ENCODE results near the gene MAP3K15. TPM values are rescaled to one million over a fixed set of nuclear protein-coding genes. Genes with fewer than 3 reads are reported as not detected.

Gene MAP3K15
- total RNA-seq, 1 donor from 2014 or later, result not detected

GRCh38 chrX:19372170-19372546 is 143.2 kb downstream of the MAP3K15 start:
- DNase-seq (ENCODE audit: low spot score), result no peak
- intact Hi-C loops (cut with DNase I), result loop anchor here (5.0 kb wide), 1 partner anchor 160 kb away; no protein-coding TSS in a partner anchor

- DNase-seq (ENCODE audit: low spot score), result no peak
- intact Hi-C loops (cut with DNase I), result loop anchor here (5.0 kb wide), 1 partner anchor 162 kb away; no protein-coding TSS in a partner anchor
Observed at GRCh38 chrX:19370061-19370460, 145.2 kb downstream of the MAP3K15 start.

GRCh38 chrX:19368576-19368975 is 146.7 kb downstream of the MAP3K15 start:
- no peak for DNase-seq (ENCODE audit: low spot score)

GRCh38 chrX:19361701-19362100 is 153.6 kb downstream of the MAP3K15 start:
- DNase-seq (ENCODE audit: low spot score), result no peak
- intact Hi-C loops (cut with DNase I), result no loop called here

More at GRCh38 chrX:19368576-19368975, 146.7 kb downstream of the MAP3K15 start:
- intact Hi-C loops (cut with DNase I), result no loop called here

GRCh38 chrX:19360903-19361302 is 154.4 kb downstream of the MAP3K15 start:
- no peak for DNase-seq (ENCODE audit: low spot score)
- intact Hi-C loops (cut with DNase I), result no loop called here

GRCh38 chrX:19358521-19358920 is 156.8 kb downstream of the MAP3K15 start:
- intact Hi-C loops (cut with DNase I), result no loop called here
- DNase-seq (ENCODE audit: low spot score), result no peak

- DNase-seq (ENCODE audit: low spot score), result no peak
- intact Hi-C loops (cut with DNase I), result no loop called here
Observed at GRCh38 chrX:19354625-19355024, 160.7 kb downstream of the MAP3K15 start.

- intact Hi-C loops (cut with DNase I), result no loop called here
- DNase-seq (ENCODE audit: low spot score), result no peak
Observed at GRCh38 chrX:19350941-19351384, 164.3 kb downstream of the MAP3K15 start.

GRCh38 chrX:19349264-19349663 is 166.0 kb downstream of the MAP3K15 start:
- intact Hi-C loops (cut with DNase I), result no loop called here
- DNase-seq (ENCODE audit: low spot score), result no peak

GRCh38 chrX:19347916-19348315 is 167.4 kb downstream of the MAP3K15 start:
- intact Hi-C loops (cut with DNase I), result no loop called here
- DNase-seq (ENCODE audit: low spot score), result no peak

- no peak for DNase-seq (ENCODE audit: low spot score)
- intact Hi-C loops (cut with DNase I), result no loop called here
Observed at GRCh38 chrX:19344661-19345060, 170.6 kb downstream of the MAP3K15 start.

GRCh38 chrX:19343535-19344408 is 171.5 kb downstream of the MAP3K15 start, which contains the start of gene PDHA1:
PDHA1 (plus strand) TSS chrX:19343927; CDS start chrX:19344038, 111 bp downstream.
- peak; percentile 95 for DNase-seq (ENCODE audit: low spot score)

GRCh38 chrX:19343085-19343534 is 172.2 kb downstream of the MAP3K15 start:
- no peak for DNase-seq (ENCODE audit: low spot score)
- intact Hi-C loops (cut with DNase I), result no loop called here

More at GRCh38 chrX:19343535-19344408, 171.5 kb downstream of the MAP3K15 start, which contains the start of gene PDHA1:
- intact Hi-C loops (cut with DNase I), result no loop called here

GRCh38 chrX:19342331-19342906 is 172.9 kb downstream of the MAP3K15 start:
- intact Hi-C loops (cut with DNase I), result no loop called here

GRCh38 chrX:19334945-19335626 is 180.2 kb downstream of the MAP3K15 start:
- intact Hi-C loops (cut with DNase I), result loop anchor here (2.0 to 10.0 kb wide), 3 partner anchors 320 to 943 kb away; no protein-coding TSS in a partner anchor

More at GRCh38 chrX:19342331-19342906, 172.9 kb downstream of the MAP3K15 start:
- DNase-seq (ENCODE audit: low spot score), result no peak

GRCh38 chrX:19332983-19333382 is 182.3 kb downstream of the MAP3K15 start:
- no peak for DNase-seq (ENCODE audit: low spot score)

More at GRCh38 chrX:19334945-19335626, 180.2 kb downstream of the MAP3K15 start:
- no peak for DNase-seq (ENCODE audit: low spot score)

GRCh38 chrX:19331831-19332230 is 183.5 kb downstream of the MAP3K15 start:
- intact Hi-C loops (cut with DNase I), result loop anchor here (5.0 to 10.0 kb wide), 2 partner anchors 317 to 940 kb away; no protein-coding TSS in a partner anchor
- DNase-seq (ENCODE audit: low spot score), result no peak

More at GRCh38 chrX:19332983-19333382, 182.3 kb downstream of the MAP3K15 start:
- intact Hi-C loops (cut with DNase I), result loop anchor here (5.0 to 10.0 kb wide), 2 partner anchors 318 to 941 kb away; no protein-coding TSS in a partner anchor

- no peak for DNase-seq (ENCODE audit: low spot score)
- intact Hi-C loops (cut with DNase I), result no loop called here
Observed at GRCh38 chrX:19326567-19326966, 188.7 kb downstream of the MAP3K15 start.

Measured in cardiac septum (tissue), 1 donor.